ENCODE data around the gene ACOXL.

Gene ACOXL

GRCh38 chr2:111145951-111146350 is 413.6 kb downstream of the ACOXL start:
- no peak for DNase-seq

GRCh38 chr2:111148225-111148873 is 416.0 kb downstream of the ACOXL start:
- no peak for DNase-seq

GRCh38 chr2:111148925-111149324 is 416.6 kb downstream of the ACOXL start:
- no peak for DNase-seq

- DNase-seq = no peak
These were observed 417.6 kb downstream of the ACOXL start for GRCh38 chr2:111149882-111150455.

- DNase-seq = no peak
These were observed 422.4 kb downstream of the ACOXL start for GRCh38 chr2:111154758-111155157.

- peak; percentile 25 for DNase-seq
These were observed 423.2 kb downstream of the ACOXL start for GRCh38 chr2:111155610-111156009.

- no peak for DNase-seq
These were observed 424.2 kb downstream of the ACOXL start for GRCh38 chr2:111156529-111156928.

- DNase-seq = no peak
These were observed 424.8 kb downstream of the ACOXL start for GRCh38 chr2:111157071-111157661.

- no peak for DNase-seq
These were observed 425.4 kb downstream of the ACOXL start for GRCh38 chr2:111157798-111158197.

GRCh38 chr2:111159641-111160040 is 427.3 kb downstream of the ACOXL start:
- no peak for DNase-seq

- peak; percentile 89 for DNase-seq
These were observed 428.4 kb downstream of the ACOXL start for GRCh38 chr2:111160758-111161157.

- no peak for DNase-seq
These were observed 429.6 kb downstream of the ACOXL start for GRCh38 chr2:111161971-111162370.

- DNase-seq = no peak
These were observed 430.5 kb downstream of the ACOXL start for GRCh38 chr2:111162718-111163331.

GRCh38 chr2:111164078-111164477 is 431.7 kb downstream of the ACOXL start:
- DNase-seq = no peak

GRCh38 chr2:111165084-111165483 is 432.7 kb downstream of the ACOXL start:
- DNase-seq = no peak

- DNase-seq = no peak
These were observed 433.7 kb downstream of the ACOXL start for GRCh38 chr2:111166115-111166514.

GRCh38 chr2:111167076-111167862 is 434.9 kb downstream of the ACOXL start:
- DNase-seq = no peak

- no peak for DNase-seq
These were observed 435.4 kb downstream of the ACOXL start for GRCh38 chr2:111167863-111168162.
